Panc1 (cell line): ENCODE data around the gene CPNE4.

Experiments used
- CTCF ChIP-seq: fragments of 450-650 bp; IDR thresholded peaks from 2 replicates; pipeline ENCODE4 v1.5.1; 2017; ENCODE audit warnings: mild to moderate bottlenecking
- POLR2AphosphoS5 ChIP-seq: IDR thresholded peaks from 2 replicates; pipeline ENCODE4 v1.6.1; 2012; ENCODE audit warnings: mild to moderate bottlenecking, low read depth, low read length, moderate library complexity
- REST ChIP-seq, 2 experiments: IDR thresholded peaks; 2 replicates each; pipeline ENCODE4 v1.6.1; 2011 to 2012; ENCODE audit warnings: low read depth in 2 of 2, control low read depth in 1 of 2, low read length in 1 of 2, mild to moderate bottlenecking in 1 of 2, moderate library complexity in 1 of 2; ENCODE audit not compliant: insufficient read depth in 1 of 2
- SIN3A ChIP-seq: IDR thresholded peaks from 2 replicates; pipeline ENCODE4 v1.6.1; 2012; ENCODE audit warnings: low read depth, mild to moderate bottlenecking, low read length, moderate library complexity, borderline replicate concordance; ENCODE audit not compliant: insufficient read depth

GRCh38 chr3:131705099-131705498 is 329.7 kb downstream of the CPNE4 start:
- TF ChIP-seq POLR2AphosphoS5, result no peak
- no peak for TF ChIP-seq CTCF
- no peak for TF ChIP-seq REST (IDR thresholded peaks at IDR 0.05; ENCODE audit: insufficient read depth in 1 of 2, low read depth in 2 of 2, low read length in 1 of 2)
- TF ChIP-seq SIN3A, result no peak
